Amygdala (tissue), 56 donors: Measurements from ENCODE around the gene SEMA3F.

Source experiments
- DNase-seq, 56 donors: peaks; one replicate each; lab custom pipeline; 2025; lab: John Stamatoyannopoulos, UW

The SEMA3F gene

DNA sequence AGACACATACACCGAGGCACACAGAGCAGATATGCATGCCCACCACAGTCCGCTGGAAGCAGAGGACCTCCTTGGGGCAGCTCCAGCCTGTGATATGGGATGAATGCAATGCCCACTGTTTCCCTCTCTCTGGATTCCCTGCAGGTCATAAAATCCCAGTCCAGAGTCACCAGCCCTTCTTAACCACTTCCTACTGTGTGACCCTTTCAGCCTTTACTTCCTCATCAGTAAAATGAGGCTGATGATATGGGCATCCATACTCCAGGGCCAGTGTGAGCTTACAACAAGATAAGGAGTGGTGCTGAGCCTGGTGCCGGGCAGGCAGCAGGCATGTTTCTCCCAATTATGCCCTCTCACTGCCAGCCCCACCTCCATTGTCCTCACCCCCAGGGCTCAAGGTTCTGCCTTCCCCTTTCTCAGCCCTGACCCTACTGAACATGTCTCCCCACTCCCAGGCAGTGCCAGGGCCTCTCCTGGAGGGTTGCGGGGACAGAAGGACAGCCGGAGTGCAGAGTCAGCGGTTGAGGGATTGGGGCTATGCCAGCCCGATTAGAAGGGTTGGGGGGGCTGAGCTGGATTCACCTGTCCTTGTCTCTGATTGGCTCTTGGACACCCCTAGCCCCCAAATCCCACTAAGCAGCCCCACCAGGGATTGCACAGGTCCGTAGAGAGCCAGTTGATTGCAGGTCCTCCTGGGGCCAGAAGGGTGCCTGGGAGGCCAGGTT, 36.0 kb downstream of the SEMA3F start, which contains the start of gene GNAT1:
GNAT1 (plus strand) TSS at position 675 of the 725 bp plus-strand sequence. CDS start 116 bp downstream, outside the sequence.
- no peak for DNase-seq

DNA sequence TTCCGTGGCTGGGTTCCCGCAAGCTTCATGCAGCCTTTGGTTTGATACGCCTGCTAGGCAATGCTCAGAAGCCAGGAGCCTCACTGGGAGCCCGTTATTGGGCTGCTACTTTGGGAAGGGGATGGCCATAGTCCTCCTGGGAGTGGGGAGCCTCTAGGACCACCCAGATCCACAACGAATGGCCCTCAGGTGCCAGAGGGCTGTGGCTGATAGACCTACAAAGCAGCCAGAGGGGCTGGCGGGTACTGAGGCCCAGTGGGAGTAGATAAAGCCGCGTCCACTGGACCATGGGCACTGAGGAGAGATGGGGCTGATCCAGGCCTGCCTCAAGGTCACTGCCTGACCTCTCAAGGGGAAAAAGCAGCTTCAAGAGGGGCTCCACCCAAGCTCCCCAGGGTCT, 37.0 kb downstream of the SEMA3F start:
- no peak for DNase-seq

DNA sequence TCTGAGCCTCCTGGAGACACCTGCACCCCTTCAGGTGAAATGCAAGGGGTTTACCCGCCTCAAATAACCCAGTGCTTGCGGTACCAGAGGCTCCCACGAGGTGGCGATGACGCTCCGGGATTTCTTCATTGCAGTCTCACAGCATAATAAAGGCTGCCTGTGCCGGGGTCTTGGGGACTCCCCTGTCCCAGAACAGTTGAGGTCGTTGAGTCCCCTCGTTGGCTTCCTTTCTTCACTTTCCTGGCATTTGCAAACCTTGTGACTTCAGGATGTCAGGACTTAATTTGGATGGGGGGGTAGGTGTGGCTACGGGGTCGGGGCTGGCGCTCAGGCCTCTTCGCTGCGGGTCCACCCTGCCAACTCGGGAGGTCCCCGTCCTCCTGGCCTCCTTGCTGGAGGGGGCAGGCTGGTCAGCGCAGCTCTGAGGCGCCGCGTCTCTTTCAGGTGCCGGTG, 37.6 kb downstream of the SEMA3F start:
- peak in 43 of 56 donors; percentile 11 to 82 (median 36) for DNase-seq

DNA sequence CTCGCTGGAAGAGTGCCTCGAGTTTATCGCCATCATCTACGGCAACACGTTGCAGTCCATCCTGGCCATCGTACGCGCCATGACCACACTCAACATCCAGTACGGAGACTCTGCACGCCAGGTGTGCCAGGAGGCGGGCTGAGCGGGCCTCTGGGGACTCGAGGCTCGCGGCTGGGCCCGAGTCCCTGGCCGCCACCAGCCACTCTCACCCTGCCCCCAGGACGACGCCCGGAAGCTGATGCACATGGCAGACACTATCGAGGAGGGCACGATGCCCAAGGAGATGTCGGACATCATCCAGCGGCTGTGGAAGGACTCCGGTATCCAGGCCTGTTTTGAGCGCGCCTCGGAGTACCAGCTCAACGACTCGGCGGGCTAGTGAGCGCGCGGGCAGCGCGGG, 38.2 kb downstream of the SEMA3F start:
- DNase-seq, result no peak

DNA sequence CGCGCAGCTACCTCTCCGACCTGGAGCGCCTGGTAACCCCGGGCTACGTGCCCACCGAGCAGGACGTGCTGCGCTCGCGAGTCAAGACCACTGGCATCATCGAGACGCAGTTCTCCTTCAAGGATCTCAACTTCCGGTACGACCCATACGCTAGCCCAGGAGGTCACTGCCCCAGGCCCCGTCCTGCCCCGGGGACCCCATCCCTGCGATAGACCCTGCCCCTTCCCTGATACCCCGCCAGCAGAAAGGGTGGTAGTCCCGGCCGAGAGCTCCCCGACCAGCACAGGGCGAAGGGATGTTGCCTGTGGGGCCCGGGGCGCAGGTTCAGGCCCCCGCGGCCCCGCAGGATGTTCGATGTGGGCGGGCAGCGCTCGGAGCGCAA, 38.6 kb downstream of the SEMA3F start:
- DNase-seq, result no peak

DNA sequence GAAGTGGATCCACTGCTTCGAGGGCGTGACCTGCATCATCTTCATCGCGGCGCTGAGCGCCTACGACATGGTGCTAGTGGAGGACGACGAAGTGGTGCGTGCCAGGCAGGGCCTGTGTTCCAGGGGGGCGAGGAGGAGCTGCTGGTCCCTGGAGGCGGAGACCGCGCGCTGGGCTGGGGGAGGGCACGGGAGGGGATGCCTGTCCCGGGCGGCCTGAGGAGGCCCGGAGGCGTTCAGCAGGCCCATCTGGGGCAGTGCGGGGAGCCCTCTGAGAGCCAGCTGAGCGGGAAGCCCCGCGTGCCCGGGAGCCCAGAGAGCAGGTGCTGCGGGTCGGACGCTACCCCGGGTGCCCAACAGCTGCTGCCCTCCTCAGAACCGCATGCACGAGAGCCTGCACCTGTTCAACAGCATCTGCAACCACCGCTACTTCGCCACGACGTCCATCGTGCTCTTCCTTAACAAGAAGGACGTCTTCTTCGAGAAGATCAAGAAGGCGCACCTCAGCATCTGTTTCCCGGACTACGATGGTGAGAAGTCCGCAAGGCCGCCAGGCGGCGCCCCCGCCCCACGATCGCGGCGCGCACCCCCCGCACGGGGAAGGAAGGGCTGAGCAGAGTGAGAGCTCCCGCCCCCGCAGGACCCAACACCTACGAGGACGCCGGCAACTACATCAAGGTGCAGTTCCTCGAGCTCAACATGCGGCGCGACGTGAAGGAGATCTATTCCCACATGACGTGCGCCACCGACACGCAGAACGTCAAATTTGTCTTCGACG, 39.2 kb downstream of the SEMA3F start:
- peak in 44 of 56 donors; percentile 11 to 83 (median 49) for DNase-seq

DNA sequence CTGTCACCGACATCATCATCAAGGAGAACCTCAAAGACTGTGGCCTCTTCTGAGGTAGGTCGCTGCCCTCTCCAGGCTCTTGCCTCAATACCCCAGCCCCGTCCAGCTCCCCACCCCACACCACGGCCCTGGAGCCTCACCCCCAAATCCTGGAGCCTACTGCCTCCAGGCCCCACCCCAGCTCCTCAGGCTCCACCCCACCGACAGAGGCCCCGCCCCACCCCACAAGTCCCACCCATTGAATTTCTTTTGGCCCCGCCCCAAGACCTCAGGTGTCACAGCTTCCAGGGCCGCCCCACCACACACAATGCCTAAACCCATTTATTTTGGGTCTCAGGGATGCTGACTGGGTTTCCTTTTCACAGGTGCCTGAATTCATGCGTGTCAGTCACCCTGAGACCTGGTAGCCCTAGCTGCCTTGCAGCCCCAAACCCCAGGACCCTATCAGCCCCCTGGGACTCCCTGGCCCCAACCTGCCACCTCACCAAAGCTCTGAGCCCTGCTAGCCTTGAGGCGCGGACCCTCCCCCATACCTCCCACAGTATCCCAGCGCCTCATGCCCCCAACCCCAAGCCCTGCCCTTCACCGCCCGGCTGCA, 39.9 kb downstream of the SEMA3F start:
- DNase-seq, result peak in 1 of 56 donors; percentile 30

DNA sequence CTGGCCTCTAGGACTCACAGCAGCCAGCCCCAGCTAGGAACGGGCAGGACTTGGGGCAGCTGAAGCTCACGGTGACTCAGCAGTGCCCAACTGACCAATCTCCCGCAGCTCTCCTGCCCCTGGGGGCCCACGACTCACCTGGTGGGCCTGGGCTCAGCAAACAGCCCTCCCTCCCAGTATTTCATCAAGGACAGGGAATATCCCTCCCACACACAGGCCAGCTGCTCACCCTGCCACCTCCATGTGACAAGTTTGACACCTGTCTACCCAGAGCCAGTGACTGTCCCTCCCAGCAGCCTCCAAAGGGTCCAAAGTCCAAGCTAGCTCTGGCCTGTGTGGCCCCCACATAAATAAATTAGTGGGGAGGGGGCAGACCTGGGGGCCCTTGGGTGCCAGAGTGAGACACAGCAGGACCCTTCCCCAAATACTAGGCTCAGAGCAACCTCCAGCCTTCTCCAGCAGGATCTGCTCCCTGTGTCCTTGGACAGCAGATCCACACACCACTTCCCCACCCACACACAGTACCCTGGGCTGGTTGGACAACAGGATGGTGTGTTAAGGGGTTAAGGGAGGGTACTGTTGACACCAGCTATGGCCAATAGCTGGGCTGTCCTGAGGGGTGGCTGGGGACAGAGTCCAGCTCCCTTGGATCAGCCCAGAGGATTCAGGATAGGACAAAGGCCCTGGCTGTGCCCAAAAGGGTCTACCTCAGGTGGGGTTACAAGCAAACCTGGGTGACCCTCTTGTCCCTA, 40.6 kb downstream of the SEMA3F start:
- no peak for DNase-seq

DNA sequence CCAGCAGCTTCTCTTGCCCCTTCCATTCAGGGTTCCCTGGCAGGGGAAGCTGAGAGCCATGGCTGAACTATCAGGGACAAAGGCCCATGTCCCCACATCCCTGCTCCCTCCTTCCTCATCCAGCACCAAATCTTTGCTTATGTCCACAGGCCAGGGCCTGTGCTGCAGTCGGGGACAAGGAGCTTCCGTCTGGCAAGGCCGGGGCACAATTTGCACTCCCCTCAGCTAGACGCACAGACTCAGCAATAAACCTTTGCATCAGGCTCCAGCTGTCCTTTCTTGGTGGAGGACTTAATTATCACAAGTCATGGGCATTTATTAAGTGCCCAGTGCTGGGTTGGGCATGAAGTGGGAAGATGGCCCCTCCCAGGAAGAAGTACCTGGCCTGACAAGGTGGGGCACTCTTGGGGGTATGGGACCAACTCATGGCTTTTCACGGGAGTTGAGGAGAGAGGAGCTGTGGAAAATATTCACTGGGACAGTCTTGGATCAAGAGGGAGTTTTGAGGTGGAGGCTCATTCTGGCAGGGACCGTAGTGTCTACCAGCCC, 41.2 kb downstream of the SEMA3F start:
- no peak for DNase-seq

DNA sequence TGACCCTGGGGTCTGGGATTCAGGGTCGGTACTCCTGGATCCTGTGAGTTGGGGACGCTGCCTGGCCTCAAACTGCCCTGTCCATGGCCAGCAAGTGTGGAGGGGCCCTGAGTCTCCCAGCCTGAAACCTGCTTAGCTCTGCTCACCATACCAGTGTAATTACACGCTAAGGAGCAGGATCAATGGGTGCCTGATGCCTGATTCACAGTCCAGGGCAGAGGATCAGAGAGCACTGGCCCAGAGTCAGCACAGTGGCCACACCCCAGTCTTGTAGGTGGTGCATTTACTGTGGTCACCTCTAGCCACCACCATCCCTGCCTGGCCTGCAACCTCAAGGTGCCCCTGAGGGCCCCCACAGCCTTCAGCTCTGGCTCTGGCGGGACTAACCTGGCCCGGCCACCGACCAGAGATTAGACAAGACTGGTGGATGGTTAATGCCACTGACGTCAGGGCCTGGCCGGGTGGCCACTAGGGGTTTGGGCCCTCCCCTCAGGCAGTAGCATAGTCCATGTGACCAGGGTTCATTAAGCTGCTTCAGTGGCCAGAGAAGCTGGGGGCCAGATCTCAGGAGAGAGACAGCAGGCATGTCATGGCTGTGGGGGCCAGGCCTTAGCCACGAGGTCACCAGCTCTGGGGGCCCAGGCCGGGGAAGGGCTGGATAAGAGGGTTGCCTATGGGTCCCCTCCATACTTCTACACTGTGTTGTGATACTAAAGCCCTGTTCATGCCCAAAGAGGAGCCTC, 46.6 kb downstream of the SEMA3F start:
- no peak for DNase-seq

DNA sequence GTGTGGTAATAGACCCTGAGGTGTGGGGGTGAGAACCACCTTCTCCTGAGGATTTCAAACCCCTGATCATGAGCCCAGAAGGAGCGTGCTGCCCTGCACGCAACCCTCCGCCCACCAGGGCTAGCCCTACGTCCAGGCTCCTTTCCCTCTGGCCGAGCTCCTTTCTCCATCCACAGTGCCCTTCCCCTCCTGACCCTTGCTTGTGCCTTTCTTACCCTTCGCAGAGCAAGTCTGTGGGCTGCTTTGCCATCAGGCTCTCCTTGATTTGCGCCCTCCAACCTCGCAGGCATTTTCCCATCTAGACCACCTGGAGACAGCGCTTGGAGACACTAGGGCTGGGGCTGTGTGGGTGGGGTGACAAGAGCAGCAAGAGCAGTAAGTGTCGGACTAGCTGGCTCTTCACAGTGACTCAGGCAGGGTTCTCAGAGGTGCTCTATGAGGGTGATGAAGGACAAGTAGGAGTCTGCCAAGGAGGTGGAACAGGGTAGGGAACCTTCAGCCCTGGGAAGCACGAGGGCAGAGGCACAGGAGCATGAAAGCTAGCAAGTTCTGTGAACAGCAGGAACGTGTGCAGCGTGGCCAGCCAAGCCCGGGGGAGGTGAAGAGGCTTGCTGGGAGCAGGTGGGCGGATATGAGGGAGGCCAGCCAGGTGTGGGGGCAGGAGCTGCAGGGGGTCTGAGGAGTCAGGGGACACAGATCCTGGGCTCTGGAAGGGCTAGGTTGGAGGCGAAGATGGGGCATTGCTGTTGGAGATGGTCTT, 47.4 kb downstream of the SEMA3F start:
- no peak for DNase-seq

DNA sequence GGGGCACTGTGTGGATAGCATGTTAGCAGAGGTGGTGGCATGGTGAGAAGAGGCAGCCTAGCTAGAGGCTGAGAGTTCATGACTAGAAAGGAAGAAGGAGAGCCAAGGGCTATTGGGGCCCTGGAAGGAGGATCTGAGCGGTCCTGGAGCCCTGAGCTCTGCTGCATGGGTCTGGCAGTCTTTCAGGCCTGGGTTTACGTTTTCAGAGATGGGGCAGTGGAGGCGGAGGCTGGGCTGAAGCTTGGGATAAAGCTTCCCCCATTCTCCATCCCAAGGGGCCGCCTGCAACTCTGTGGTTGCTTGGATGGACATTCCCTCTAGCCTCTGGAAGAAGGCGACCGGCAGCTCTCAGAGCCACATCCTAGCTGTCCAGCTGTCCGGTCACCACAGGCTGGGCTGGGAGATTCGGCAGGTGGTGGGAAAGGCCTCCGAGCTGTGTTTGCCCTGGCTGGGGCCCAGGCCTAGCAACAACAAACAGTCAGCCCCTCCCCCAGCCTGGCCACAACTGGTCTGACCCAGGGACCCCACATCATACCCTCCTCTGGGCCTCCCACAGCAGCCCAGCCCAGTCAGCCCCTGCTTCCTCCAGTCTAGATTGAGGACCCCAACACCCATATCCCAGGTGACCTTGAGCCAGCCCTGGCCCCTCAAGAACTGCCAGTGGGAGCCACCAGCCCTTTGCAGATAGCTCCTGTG, 48.1 kb downstream of the SEMA3F start:
- no peak for DNase-seq

DNA sequence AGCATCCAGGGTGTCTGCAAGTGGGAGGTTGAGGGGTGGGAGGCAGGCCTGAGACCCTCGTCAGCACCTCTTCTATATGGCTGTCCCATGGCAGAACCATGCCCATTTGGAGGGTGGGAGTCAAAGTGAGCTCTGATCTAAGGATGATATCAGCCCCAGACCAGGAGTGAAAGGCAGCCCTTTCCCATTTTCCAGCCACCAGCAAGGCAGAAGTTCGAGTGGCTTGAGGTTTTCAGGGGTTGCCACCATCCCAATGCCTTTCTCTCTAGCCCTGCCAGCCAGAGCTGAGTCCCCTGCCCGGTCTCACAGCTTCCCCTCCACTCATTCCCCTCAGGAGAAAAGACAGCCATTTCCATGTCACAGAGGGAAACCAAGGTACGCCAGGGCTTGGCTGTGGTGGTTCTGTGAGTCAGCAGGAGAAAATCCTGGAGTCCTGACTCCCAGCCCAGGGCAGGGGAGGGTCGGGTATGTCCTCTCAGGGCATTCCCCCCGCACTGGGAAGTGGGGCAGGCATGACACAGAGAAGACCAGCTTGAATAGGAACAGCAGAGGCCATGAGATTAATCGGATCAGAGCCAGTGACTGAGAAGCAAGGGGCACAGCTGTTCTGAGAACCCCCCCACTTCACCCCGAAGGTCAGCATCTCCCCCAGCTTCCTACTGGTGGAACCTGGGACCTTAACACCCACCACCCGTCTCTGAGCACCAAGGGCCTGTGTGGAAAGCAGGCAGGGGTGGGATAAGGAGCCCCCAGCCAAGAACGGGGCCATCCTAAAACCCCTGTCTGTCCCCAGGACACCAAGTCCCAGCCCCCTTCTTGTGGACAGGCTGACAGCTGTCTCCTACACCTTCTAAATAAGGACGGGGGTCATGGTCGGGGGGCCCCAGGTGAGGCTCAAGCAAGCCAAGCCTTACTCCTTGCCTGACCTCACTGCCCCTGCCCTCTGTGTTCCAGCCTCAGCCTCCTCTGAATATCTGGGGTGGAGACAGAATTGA, 49.0 kb downstream of the SEMA3F start:
- no peak for DNase-seq

DNA sequence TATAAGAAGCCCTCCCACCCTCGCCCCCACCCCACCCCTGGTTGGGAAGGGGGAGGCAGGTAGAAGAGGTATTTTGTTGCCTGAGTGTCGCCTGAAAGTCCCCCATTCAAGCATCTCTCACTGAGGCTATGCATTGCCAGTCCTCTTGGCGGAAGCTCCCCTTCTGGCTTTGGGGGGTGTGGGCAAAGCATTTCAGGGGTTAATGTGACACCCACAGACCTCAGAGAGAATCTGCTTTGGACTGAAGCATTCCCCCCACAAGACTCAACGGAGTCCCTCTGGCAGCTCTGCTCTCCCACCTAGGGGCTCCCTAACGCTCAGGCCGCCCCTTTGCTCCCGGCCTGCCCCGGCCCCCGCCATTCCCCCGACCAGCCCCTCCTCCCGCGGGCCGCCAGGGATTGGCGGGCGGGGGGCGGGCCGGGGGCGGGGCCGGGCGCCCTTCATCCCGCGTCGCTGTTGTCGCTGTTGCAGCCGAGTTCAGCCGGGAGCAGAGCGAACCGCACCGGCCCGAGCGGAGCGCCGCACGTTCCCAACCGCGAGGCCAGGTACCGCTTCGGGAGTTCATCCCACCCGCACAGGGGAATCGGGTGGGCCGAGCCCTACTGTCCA, 49.8 kb downstream of the SEMA3F start, which contains the start of gene SLC38A3:
SLC38A3 (plus strand) TSS at position 468 of the 609 bp plus-strand sequence. CDS start 8,929 bp downstream, outside the sequence.
- peak in 30 of 56 donors; percentile 19 to 67 (median 37) for DNase-seq

DNA sequence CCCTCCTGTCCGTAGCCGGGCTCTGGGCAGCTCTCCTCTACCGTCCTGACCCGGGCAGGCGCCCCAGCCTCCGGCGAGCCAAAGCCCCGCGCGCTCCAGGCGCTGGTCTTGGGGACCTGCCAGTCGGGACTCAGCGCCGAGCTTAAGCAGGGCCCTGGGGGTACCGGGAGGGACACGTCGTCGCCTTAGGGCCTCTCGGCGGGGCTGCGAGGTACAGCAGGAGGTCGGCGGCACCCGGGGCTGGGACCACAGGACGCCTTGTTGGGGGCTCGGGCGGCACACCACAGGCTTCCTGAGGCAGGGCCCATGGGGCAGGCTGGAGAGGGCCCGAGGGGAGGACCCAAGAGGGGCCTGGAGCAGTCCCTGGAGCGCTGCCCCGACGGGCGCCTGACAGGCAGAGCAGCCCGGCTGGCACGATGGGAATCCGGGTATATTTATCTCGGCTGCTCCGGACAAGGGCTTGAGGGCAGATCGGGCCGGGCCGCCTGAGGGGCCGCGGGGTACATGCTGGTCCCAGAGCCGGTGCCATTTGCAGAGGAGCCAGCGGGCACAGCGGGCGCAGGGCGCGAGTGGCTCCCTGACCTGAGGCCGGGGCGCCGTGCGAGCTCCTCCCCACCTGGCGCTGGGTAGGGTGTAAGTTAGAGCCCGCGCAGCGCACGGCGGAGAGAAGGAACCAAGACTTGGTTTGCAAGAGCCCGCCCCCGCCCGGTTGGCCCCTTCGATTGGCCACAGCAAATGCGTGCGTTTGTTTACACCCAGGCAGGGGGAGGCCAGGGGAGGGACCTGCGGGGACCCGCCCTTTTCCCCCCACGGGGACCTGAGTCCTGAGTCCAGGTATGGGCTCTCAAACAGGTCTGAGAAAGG, 50.5 kb downstream of the SEMA3F start:
- peak in 18 of 56 donors; percentile 12 to 60 (median 40) for DNase-seq
